Mesodermal cell (in vitro differentiated cells): ENCODE data around the gene MAN1C1.
"Not testable (repeated sequence)": the region's sequence is repeated elsewhere in the genome, so short reads cannot be mapped to it uniquely, and the experiment has no call there.

ENCODE experiments used
- H3K27ac ChIP-seq: 2 replicates; pipeline ENCODE4 v1.7.0; 2013; ENCODE audit warnings: mild to moderate bottlenecking, low read depth, low read length, moderate library complexity; ENCODE audit not compliant: severe bottlenecking
- H3K36me3 ChIP-seq: 2 replicates; pipeline ENCODE4 v1.7.1; 2013; ENCODE audit warnings: mild to moderate bottlenecking, low read length, moderate library complexity; ENCODE audit not compliant: control insufficient read depth, insufficient read depth
- H3K4me1 ChIP-seq: one replicate; pipeline ENCODE4 v1.7.1; 2013; ENCODE audit warnings: mild to moderate bottlenecking, low read length; ENCODE audit not compliant: insufficient read depth, control insufficient read depth, poor library complexity, severe bottlenecking
- H3K4me3 ChIP-seq: 2 replicates; pipeline ENCODE4 v1.7.0; 2013; ENCODE audit warnings: low read length, control low read depth, mild to moderate bottlenecking; ENCODE audit not compliant: insufficient read depth, poor library complexity, severe bottlenecking; ENCODE audit errors: extremely low read depth
- H3K9me3 ChIP-seq: 2 replicates; pipeline ENCODE4 v1.7.1; 2013; ENCODE audit warnings: mild to moderate bottlenecking, low read length, moderate library complexity; ENCODE audit not compliant: control insufficient read depth
- WGBS, 2 experiments: methylation state at CpG; one replicate each; pipeline ENCODE4 v1.1.5; 2013; ENCODE audit warnings: missing lambda C conversion rate in 2 of 2; ENCODE audit not compliant: insufficient coverage in 2 of 2; 5-methylcytosine and 5-hydroxymethylcytosine counted together

The MAN1C1 gene

GRCh38 chr1:25623731-25624130 lies 7.1 kb downstream of the MAN1C1 start:
- H3K9me3 ChIP-seq: no peaks in the 10 kb centered on the region
- no peaks in the 10 kb centered on the region for H3K4me1 ChIP-seq
- no peaks in the 10 kb centered on the region for H3K36me3 ChIP-seq
- H3K4me3 ChIP-seq: no peak overlapping the region
- H3K27ac ChIP-seq: no peak overlapping the region
- 90 to 95% methylated on average over 4 of the region's 4 CpGs for WGBS, 2 experiments

DNA sequence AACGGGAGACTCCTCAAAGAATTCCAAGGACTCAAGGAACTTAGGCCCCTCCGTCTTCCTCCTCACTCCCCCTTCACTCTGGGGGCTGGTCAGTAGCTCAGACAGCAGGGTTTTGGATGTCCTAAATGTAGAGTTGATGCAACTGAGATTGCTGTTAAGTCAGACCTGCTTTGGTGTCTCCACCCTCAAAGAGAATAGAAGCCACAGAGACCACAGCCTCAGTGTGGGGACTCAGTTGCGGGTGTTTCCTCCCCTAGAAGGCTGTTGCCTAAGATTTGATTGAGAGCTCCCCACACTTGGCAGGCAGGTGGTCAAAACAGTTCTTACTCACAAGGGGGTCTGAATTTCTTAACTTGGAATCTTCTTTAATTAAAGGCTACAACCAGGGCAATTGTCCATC lies 7.6 kb downstream of the MAN1C1 start:
- no peak overlapping the region for H3K27ac ChIP-seq
- H3K4me1 ChIP-seq: no peaks in the 10 kb centered on the region

DNA sequence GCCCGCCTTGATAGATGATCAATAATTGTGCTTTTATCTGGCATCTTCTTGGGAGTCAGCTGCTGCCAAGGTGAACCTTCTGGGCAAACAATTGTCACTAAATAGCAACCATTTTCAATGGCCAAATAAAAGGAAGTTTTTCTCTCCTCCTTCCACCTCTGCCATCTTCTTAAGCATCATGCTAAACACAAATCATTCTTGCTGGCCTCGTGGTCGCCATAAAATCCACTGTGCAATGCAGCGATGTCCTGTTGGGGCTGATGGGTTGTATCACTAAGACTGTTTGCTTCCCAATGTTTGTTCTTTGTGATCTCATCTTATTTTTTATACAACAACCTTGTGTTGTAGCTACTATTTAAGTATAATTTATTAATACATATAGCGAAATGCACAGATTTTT lies 8.0 kb downstream of the MAN1C1 start:
- no peak overlapping the region for H3K27ac ChIP-seq
- no peaks in the 10 kb centered on the region for H3K4me1 ChIP-seq
- 100% methylated on average over 1 of the region's 5 CpGs for WGBS, 2 experiments
- no peaks in the 10 kb centered on the region for H3K36me3 ChIP-seq
- no peaks in the 10 kb centered on the region for H3K9me3 ChIP-seq
- H3K4me3 ChIP-seq: no peak overlapping the region

More for the DNA sequence above, 7.6 kb downstream of the MAN1C1 start:
- 75 to 86% methylated on average over 1 to 2 of the region's 3 CpGs for WGBS, 2 experiments
- H3K9me3 ChIP-seq: no peaks in the 10 kb centered on the region
- H3K36me3 ChIP-seq: no peaks in the 10 kb centered on the region
- H3K4me3 ChIP-seq: no peak overlapping the region

GRCh38 chr1:25626018-25626417 lies 9.4 kb downstream of the MAN1C1 start:
- Histone ChIP-seq H3K27ac (no peak overlapping the region), H3K4me1 (peaks cover 3% of the 10 kb centered on the region), H3K36me3 (no peaks in the 10 kb centered on the region), H3K4me3 (no peak overlapping the region), H3K9me3 (no peaks in the 10 kb centered on the region)
- WGBS, 2 experiments: no CpG with 5 or more reads among the region's 2 CpGs

DNA sequence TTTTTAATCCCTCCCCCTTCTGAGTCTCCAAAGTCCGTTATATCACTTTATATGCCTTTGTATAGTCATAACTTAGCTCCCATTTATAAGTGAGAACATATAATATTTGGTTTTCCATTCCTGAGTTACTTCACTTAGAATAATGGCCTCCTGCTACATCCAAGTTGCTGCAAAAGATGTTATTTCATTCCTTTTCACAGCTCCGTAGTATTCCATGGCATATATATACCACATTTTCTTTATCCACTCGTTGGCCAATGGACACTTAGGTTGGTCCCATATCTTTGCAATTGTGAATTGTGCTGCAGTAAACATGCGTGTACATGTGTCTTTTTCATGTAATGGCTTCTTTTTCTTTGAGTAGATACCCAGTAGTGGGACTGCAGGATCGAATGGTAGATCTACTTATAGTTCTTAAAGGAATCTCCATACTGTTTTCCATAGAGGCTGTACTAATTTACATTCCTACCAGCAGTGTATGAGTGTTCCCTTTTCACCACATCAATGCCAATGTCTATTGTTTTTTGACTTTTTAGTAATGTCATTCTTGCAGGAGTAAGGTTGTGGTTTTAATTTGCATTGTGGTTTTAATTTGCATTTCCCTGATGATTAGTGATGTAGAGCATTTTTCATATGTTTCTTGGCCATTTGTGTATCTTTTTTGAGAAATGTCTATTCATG lies 12.3 kb downstream of the MAN1C1 start:
- 67 to 71% methylated on average over 1 of the region's 5 CpGs for WGBS, 2 experiments
- Histone ChIP-seq H3K4me3 (no peak overlapping the region), H3K9me3 (no peaks in the 10 kb centered on the region), H3K36me3 (no peaks in the 10 kb centered on the region), H3K27ac (no peak overlapping the region), H3K4me1 (peaks cover 3% of the 10 kb centered on the region)

DNA sequence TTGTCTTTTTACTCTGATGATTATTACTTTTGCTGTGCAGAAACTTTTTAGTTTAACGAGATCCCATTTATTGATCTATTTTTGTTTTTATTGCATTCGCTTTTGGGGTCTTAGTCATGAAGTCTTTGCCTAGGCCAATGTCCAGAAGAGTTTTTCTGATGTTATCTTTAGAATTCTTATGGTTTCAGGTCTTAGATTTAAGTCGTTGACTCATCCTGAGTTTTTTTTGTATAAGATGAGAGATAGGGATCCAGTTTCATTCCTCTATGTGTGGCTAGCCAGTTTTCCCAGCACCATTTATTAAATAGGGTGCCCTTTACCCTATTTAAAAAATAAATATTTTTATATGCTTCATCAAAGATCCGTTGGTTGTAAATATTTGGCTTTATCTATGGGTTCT lies 13.2 kb downstream of the MAN1C1 start:
- peaks cover 3% of the 10 kb centered on the region for H3K4me1 ChIP-seq
- no peaks in the 10 kb centered on the region for H3K9me3 ChIP-seq
- no peak overlapping the region for H3K27ac ChIP-seq
- H3K36me3 ChIP-seq: no peaks in the 10 kb centered on the region
- no peak overlapping the region for H3K4me3 ChIP-seq
- 100% methylated on average over 2 of the region's 4 CpGs; no CpG with 5 or more reads in 1 of the 2 experiments for WGBS, 2 experiments

GRCh38 chr1:25631750-25632485 lies 15.3 kb downstream of the MAN1C1 start:
- peaks cover 3% of the 10 kb centered on the region for H3K4me1 ChIP-seq
- H3K4me3 ChIP-seq: no peak overlapping the region
- WGBS, 2 experiments: 90 to 91% methylated on average over 7 to 10 of the region's 11 CpGs
- H3K27ac ChIP-seq: no peak overlapping the region
- no peaks in the 10 kb centered on the region for H3K36me3 ChIP-seq
- H3K9me3 ChIP-seq: no peaks in the 10 kb centered on the region

- Histone ChIP-seq H3K4me3 (no peak overlapping the region), H3K4me1 (peaks cover 3% of the 10 kb centered on the region), H3K27ac (no peak overlapping the region), H3K9me3 (no peaks in the 10 kb centered on the region), H3K36me3 (no peaks in the 10 kb centered on the region)
- WGBS, 2 experiments: 63 to 89% methylated on average over 1 of the region's 2 CpGs
These were observed 17.5 kb downstream of the MAN1C1 start for GRCh38 chr1:25634066-25634465.

DNA sequence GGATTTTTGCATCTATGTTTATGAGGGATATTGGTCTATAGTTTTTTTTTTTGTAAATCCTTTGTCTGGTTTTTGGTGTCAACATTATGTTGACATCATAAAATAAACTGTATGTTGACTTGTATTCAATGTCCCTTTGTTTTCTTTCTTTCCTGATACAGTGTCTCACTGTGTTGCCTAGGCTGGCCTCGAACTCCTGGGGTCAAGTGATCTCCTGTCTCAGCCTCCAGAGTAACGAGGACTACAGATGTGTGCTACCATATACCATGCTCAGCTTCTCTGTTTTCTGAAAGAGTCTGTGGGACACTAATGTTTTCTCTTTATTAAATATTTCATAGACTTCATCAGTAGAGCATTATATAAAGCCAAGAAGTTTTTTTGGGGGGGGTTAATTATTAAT lies 18.3 kb downstream of the MAN1C1 start:
- Histone ChIP-seq H3K27ac (no peak overlapping the region), H3K9me3 (no peaks in the 10 kb centered on the region)
- WGBS, 2 experiments: 89% methylated on average over 1 of the region's 2 CpGs; no CpG with 5 or more reads in 1 of the 2 experiments

GRCh38 chr1:25636141-25636540 lies 19.6 kb downstream of the MAN1C1 start:
- H3K27ac ChIP-seq, H3K4me3 ChIP-seq, H3K36me3 ChIP-seq, H3K4me1 ChIP-seq, H3K9me3 ChIP-seq: not testable (repeated sequence)
- 93 to 100% methylated on average over 1 to 4 of the region's 7 CpGs for WGBS, 2 experiments

More for the DNA sequence above, 18.3 kb downstream of the MAN1C1 start:
- Histone ChIP-seq H3K36me3 (no peaks in the 10 kb centered on the region), H3K4me1 (peaks cover 3% of the 10 kb centered on the region), H3K4me3 (no peak overlapping the region)
